NCI-H1436 (cell line): Measurements from ENCODE around the gene C11orf24.

Source experiments
- DNase-seq: peaks from one replicate; lab custom pipeline; 2025; lab: John Stamatoyannopoulos, UW

The C11orf24 gene

DNA sequence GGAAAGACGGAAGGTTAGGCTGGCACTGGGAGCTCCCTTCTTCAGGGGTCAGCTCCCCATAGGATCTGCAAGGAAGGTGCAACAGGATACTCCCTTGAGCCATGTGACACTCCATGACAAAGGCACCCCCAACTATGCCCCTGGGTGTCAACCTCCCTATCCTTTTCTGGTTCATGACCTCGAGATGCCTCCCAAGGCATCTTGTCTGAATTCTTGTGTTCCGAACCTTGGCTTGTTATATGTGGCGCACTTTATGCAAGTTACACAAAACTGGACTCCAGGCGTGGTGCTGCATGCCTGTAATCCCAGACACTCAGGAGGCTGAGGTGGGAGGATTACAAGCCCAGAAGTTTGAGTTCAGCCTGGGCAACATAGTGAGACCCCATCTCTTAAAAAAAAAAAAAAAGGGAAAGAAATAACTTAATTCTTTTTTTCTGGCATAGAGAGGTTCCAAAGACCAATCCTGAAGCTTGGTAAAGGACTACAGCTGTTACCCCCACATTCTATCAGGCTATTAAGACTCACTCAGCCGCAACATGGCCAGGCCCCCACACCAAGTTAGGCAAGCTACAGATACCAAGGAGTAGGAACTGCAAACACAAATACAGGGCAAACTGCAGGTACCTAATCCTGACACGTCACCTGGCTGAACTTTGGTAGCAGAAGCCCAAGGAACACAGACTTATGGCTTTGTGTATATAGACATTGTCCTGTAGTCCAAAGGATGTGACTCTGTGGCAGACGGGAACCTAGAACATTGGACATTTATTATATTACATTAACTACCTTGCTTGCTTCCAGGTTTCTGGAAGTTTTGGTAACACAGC, 1.4 kb downstream of the C11orf24 start:
- no peak for DNase-seq

DNA sequence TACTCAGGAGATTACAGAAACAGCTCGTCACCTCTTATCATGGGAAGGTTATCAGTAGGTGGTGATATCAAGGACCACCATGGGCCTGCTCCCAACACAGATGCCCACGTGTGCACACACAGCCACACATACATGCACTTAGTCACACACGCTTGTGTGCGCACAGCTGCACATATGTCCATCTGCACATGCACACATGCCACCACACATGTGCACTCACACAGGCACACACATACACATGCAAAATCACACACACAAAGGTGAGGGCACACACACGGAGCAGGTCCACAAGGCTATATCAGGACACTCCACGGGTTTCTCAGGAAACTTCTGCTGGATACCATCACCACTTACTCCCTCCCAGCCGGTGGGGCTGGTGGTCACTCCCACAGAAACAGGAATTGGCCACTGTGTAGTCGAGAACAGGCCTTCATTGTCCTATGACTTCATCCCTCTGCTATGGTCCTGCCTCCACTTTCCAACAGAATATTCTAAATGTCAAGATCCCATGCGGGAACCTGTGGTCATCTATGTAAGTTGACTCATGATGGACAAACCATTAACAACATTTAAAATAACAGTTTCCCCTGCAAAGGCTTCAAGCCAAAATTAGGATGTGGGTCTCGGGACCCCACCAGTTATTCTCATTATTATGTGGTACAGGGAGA, 2.2 kb downstream of the C11orf24 start:
- no peak for DNase-seq

- no peak for DNase-seq
Measured at GRCh38 chr11:68267881-68268240, 3.9 kb downstream of the C11orf24 start.

- no peak for DNase-seq
Measured at GRCh38 chr11:68266936-68267880, 4.6 kb downstream of the C11orf24 start.

GRCh38 chr11:68266121-68266891, 5.5 kb downstream of the C11orf24 start:
- DNase-seq = no peak

- DNase-seq = no peak
Measured at GRCh38 chr11:68264741-68265540, 6.8 kb downstream of the C11orf24 start.

- DNase-seq = no peak
Measured at GRCh38 chr11:68264244-68264643, 7.5 kb downstream of the C11orf24 start.

- no peak for DNase-seq
Measured at GRCh38 chr11:68263444-68264035, 8.2 kb downstream of the C11orf24 start.

DNA sequence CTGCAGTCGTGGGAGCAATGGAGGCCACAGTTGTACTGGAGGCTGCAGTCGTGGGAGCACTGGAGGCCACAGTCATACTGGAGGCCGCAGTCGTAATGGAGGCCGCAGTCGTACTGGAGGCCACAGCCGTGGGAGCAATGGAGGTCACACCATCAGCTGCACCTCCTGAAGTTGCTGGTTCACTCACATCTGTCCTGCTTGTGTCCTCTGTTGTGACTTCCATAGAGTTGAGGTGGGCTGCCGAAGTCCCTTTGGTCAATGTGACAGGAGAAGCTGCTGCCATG, 9.3 kb downstream of the C11orf24 start:
- DNase-seq = no peak

GRCh38 chr11:68261749-68262543, 9.8 kb downstream of the C11orf24 start:
- no peak for DNase-seq

DNA sequence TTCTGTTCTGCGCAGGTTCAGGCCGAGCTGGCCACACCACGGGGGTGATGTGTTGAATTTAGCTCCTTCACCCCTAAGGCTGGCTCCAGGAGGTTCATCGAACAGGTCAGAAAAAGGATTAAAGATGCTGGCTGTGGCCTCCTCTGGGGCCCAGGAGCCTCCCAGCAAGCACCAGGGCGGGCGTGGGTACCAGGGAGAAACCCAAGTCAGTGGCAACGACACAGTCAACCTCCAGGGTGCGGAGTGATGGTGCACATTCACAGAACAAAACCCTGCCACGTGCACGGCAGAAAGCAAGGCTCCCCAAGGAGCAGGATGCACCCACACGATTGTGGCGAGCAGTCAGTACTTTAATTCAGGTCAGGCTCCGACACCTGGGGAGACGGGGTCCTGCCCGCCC, 10.8 kb downstream of the C11orf24 start:
- DNase-seq = no peak

- DNase-seq = no peak
Measured at GRCh38 chr11:68260484-68260883, 11.3 kb downstream of the C11orf24 start.

DNA sequence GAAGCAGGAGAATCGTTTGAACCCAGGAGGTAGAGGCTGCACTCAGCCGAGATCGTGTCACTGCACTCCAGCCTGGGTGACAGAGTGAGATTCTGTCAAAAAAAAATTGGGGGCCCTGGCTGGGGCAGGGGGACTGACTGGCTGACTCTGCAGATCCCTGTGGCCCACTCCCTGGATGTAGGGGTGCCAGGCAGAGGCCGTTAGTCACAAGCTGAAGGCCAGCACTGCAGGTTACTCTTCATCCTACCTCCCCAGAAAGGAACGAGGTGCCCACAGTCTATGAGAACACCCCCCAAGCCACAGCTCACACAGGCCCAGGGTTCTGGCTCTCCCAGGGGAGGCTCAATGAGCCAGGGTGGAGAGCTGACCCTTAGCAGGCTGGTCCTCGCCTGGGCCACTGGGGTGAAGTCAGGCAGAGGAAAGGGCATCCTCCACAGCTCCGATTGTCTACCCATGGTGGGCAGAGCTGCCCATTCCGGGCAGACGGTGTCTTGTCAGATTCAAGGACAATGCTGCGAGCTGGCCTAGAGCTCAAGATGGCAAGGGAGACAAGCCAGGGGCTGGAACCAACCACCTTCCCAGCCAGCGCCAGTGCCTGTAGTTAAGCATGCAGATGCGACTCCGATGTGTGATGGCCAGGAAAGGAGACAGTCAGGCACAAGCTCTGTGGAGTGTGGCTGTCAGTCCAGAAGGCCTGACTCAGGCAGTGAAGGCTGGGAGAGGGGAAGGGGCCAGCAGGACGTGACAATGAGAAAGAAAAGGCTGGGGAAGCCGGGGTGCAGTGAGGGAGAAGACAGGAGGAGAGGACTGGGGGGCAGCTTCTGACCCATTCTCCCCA, 12.4 kb downstream of the C11orf24 start:
- no peak for DNase-seq

DNA sequence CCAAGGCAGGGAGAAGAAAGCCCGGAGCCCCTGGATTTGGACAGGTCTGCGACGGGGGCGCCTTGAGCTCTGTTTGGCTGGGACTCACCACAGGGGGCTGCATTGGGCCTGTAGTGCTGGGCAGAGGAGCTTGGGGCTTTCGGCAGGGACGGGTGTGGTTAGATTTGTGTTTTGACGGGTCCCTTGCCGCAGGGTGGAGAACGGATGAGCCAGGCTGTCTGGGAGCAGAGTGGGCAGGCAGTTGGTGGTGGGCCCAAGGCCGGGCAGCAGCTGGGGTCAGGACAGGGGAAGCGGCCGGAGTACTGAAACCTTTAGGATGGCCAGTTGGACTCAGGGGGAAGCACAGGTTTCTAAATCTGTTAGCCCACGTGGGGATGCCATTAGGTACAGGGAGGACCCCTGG, 13.4 kb downstream of the C11orf24 start:
- DNase-seq = no peak

DNA sequence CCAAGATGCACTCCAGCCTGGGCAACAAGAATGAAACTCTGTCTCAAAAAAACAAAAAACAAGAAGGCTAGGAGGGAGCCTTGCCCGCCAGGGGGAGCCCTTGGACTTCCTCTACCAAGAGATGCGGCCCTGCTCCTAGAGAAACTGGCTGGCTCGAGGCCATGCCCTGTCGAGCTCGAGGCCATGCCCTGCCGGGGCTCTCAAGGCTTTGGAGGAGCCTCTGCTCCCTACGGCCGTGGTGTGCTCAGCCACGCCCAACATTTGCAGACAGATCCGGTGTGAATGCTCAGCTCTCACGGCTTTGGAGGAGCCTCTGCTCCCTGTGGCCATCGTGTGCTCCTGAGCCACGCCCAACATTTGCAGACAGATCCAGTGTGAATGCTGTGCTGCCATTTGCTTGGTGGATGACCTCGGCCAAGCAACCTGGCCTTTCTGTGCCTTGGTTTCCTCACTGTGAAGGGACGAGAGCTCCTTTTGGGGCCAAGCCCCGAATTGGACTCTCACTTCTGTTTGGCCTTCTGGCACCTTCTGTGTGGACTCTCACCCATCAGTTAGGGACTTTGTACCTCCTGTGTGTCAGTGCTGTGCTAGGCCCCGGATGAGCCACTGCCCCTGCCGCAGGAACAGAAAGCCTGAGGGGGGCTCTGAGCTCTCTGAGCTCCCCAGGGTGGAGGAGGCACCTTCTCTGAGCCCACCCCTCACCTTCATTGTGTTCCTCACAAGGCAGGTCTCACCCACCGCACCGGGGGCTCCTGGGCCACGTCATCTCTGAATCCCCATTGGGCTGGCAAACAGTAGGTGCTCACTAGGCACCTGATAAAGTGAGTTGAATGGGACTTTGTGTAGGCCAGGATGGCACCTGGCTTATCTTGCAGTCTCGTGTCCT, 14.1 kb downstream of the C11orf24 start:
- peak; percentile 84 for DNase-seq

DNA sequence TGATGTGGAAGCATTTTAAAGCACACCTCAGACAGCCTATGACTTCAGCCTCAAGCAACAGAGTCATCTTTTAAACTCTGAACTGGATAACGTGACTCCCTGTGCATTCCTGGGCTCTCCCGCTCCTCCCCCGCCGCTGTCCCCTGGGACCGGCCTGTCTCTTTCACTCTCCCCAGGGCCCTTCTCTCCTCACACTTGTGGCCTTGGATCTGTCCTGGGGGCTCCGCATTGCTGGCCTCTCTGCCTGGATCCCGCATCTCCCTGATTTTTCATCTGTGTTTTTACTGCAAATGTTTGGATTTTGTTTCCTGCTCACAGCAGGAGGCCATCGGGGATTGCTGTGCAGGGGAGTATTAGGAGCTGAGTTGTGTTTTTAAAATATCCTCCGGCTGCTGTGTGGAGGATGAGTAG, 15.4 kb downstream of the C11orf24 start:
- DNase-seq = no peak

DNA sequence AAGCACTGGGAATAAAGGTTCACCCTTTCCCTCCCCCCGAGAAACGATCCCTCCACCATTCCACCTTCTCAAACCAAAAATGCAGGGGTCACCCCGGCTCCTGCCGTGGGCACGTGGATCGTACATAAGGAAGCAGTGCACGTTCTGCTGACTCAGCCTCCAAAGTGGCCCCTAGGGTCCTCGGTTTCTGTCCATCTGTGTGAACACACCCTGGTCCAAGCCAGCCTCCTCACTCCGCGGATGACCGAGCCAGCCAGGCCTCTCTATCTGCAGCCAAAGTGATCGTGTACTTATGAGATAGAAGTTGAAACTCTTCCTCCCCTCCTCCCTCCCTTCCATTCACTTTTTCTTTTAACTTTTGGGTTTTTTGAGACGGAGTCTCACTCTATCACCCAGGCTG, 16.2 kb downstream of the C11orf24 start:
- no peak for DNase-seq

GRCh38 chr11:68254421-68254820, 17.4 kb downstream of the C11orf24 start:
- no peak for DNase-seq
